ENCODE results near the gene EPAS1.

The EPAS1 gene

GRCh38 chr2:46325182-46325928, 28.1 kb downstream of the EPAS1 start:
- no peak for DNase-seq

- DNase-seq: no peak
Measured at GRCh38 chr2:46326231-46326980, 29.2 kb downstream of the EPAS1 start.

- no peak for DNase-seq
Measured at GRCh38 chr2:46327627-46328026, 30.4 kb downstream of the EPAS1 start.

GRCh38 chr2:46328291-46328690, 31.1 kb downstream of the EPAS1 start:
- no peak for DNase-seq

- DNase-seq: no peak
Measured at GRCh38 chr2:46328829-46329228, 31.6 kb downstream of the EPAS1 start.

GRCh38 chr2:46329340-46329739, 32.1 kb downstream of the EPAS1 start:
- no peak for DNase-seq

- DNase-seq: no peak
Measured at GRCh38 chr2:46329803-46330775, 32.9 kb downstream of the EPAS1 start.

GRCh38 chr2:46331109-46331766, 34.0 kb downstream of the EPAS1 start:
- no peak for DNase-seq

- no peak for DNase-seq
Measured at GRCh38 chr2:46332686-46333281, 35.6 kb downstream of the EPAS1 start.

- no peak for DNase-seq
Measured at GRCh38 chr2:46333912-46334311, 36.7 kb downstream of the EPAS1 start.

- DNase-seq: no peak
Measured at GRCh38 chr2:46334389-46335271, 37.4 kb downstream of the EPAS1 start.

- no peak for DNase-seq
Measured at GRCh38 chr2:46335391-46336282, 38.4 kb downstream of the EPAS1 start.

- no peak for DNase-seq
Measured at GRCh38 chr2:46336283-46336959, 39.2 kb downstream of the EPAS1 start.

- DNase-seq: no peak
Measured at GRCh38 chr2:46337208-46337994, 40.2 kb downstream of the EPAS1 start.

GRCh38 chr2:46338674-46339073, 41.5 kb downstream of the EPAS1 start:
- no peak for DNase-seq

- no peak for DNase-seq
Measured at GRCh38 chr2:46339200-46339599, 42.0 kb downstream of the EPAS1 start.

GRCh38 chr2:46339676-46340459, 42.7 kb downstream of the EPAS1 start:
- DNase-seq: no peak
